Erythroblast (primary cell): ENCODE results near the gene PRIM1.
"Not testable (repeated sequence)": the region's sequence is repeated elsewhere in the genome, so short reads cannot be mapped to it uniquely, and the experiment has no call there.

Experiments
- GATA1 ChIP-seq: IDR thresholded peaks from 2 replicates; pipeline ENCODE4 v1.6.1; 2011; ENCODE audit warnings: low read depth, mild to moderate bottlenecking, control low read depth, low read length, moderate library complexity
- POLR2A ChIP-seq: IDR thresholded peaks from 2 replicates; pipeline ENCODE4 v1.6.1; 2011; ENCODE audit warnings: mild to moderate bottlenecking, low read length

GRCh38 chr12:56789429-56789828, 37.3 kb upstream of the PRIM1 start:
- TF ChIP-seq POLR2A, GATA1: not testable (repeated sequence)
